H1 (cell line): ENCODE measurements around the gene CACNA2D3. TPM values are rescaled to one million over a fixed set of nuclear protein-coding genes. Genes with fewer than 3 reads are reported as not detected.

ENCODE experiments used
- CTCF ChIA-PET: fragments of 300-600 bp; sonication (Branson Sonifier 250); formaldehyde crosslinking; loops from one replicate; lab custom pipeline; 2021; ENCODE audit not compliant: partially characterized antibody; lab: Charles Lee
- POLR2A ChIA-PET: fragments of 300-600 bp; sonication (Branson Sonifier 250); formaldehyde crosslinking; loops from one replicate; lab custom pipeline; 2021; ENCODE audit warnings: inconsistent platforms; ENCODE audit not compliant: partially characterized antibody; lab: Charles Lee
- DNase-seq, 2 experiments: peaks; one replicate each; pipeline versions ENCODE4 v3.0.0 to v3.0.0-alpha.2; 2010 to 2022; ENCODE audit warnings: low spot score in 2 of 2, low read depth in 1 of 2, mixed read lengths in 1 of 2
- FAIRE-seq: peaks from 2 replicates; lab custom pipeline; 2011; peaks lifted over from hg19 to GRCh38; lab: Jason Lieb, UNC
- H2AFZ ChIP-seq: 2 replicates; pipeline ENCODE4 v1.8.1; 2012; ENCODE audit warnings: low read length, inconsistent platforms
- H2AK5ac ChIP-seq: 2 replicates; pipeline ENCODE4 v1.6.1; 2013; ENCODE audit warnings: low read depth, low read length
- H2BK120ac ChIP-seq: replicated peaks from 2 replicates; pipeline ENCODE3; 2013; ENCODE audit warnings: low read depth, low read length, inconsistent platforms
- H2BK12ac ChIP-seq: 2 replicates; pipeline ENCODE4 v1.6.1; 2013; ENCODE audit warnings: low read depth, low read length
- H2BK15ac ChIP-seq: 2 replicates; pipeline ENCODE4 v1.6.1; 2013; ENCODE audit warnings: low read length
- H2BK20ac ChIP-seq: 2 replicates; pipeline ENCODE4 v1.6.1; 2013; ENCODE audit warnings: low read length
- H2BK5ac ChIP-seq: 2 replicates; pipeline ENCODE4 v1.6.1; 2013; ENCODE audit warnings: low read depth, low read length
- H3K14ac ChIP-seq: 2 replicates; pipeline ENCODE4 v1.6.1; 2013; ENCODE audit warnings: inconsistent platforms; ENCODE audit not compliant: insufficient read length
- H3K18ac ChIP-seq: 2 replicates; pipeline ENCODE4 v1.6.1; 2013; ENCODE audit warnings: low read length; ENCODE audit errors: extremely low read depth
- H3K23ac ChIP-seq: 2 replicates; pipeline ENCODE4 v1.6.1; 2013; ENCODE audit warnings: inconsistent platforms; ENCODE audit not compliant: insufficient read length
- H3K23me2 ChIP-seq: 2 replicates; pipeline ENCODE4 v1.6.1; 2013; ENCODE audit warnings: low read depth, low read length
- H3K27ac ChIP-seq: 2 replicates; pipeline ENCODE4 v1.6.1; 2011; ENCODE audit warnings: low read depth, low read length, inconsistent platforms
- H3K27me3 ChIP-seq, 4 experiments: replicated peaks in 1 of 4; 1 replicate in 1 of 4; 2 replicates in 3 of 4; pipeline versions ENCODE4 v1.6.1 to v1.8.1; 2011 to 2013; ENCODE audit warnings: low read length in 3 of 4, mild to moderate bottlenecking in 3 of 4, inconsistent platforms in 2 of 4, mixed read lengths in 2 of 4, moderate library complexity in 1 of 4; ENCODE audit not compliant: control insufficient read depth in 3 of 4, insufficient read depth in 3 of 4; ENCODE audit errors: extremely low read depth in 1 of 4
- H3K36me3 ChIP-seq, 4 experiments: 2 replicates each; pipeline versions ENCODE4 v1.6.1 to v1.8.1; 2011 to 2013; ENCODE audit warnings: mild to moderate bottlenecking in 4 of 4, low read length in 3 of 4, moderate library complexity in 2 of 4, control low read depth in 1 of 4, inconsistent platforms in 1 of 4; ENCODE audit not compliant: insufficient read depth in 4 of 4, control insufficient read depth in 2 of 4
- H3K4ac ChIP-seq: replicated peaks from 2 replicates; pipeline ENCODE3; 2013; ENCODE audit warnings: low read length, low read depth, mixed read lengths, inconsistent platforms; ENCODE audit not compliant: insufficient read length
- H3K4me1 ChIP-seq, 4 experiments: replicated peaks in 1 of 4; 1 replicate in 1 of 4; 2 replicates in 3 of 4; pipeline versions ENCODE4 v1.6.1 to v1.8.1; 2011 to 2013; ENCODE audit warnings: low read length in 3 of 4, inconsistent platforms in 2 of 4, mixed read lengths in 1 of 4; ENCODE audit not compliant: insufficient read depth in 4 of 4, control insufficient read depth in 3 of 4
- H3K4me2 ChIP-seq, 2 experiments: 2 replicates each; pipeline versions ENCODE4 v1.6.1 to v1.8.1; 2011 to 2013; ENCODE audit warnings: low read depth in 2 of 2, low read length in 2 of 2, control low read depth in 1 of 2, inconsistent platforms in 1 of 2, mild to moderate bottlenecking in 1 of 2; ENCODE audit not compliant: insufficient read depth in 1 of 2
- H3K4me3 ChIP-seq, 4 experiments: fragments of 200-600, 300-600 bp in 1 of 4; sonication (generic), shearing (Covaris generic), sonication (Bioruptor Twin) in 1 of 4; 2 replicates each; pipeline versions ENCODE4 v1.5.1 to v1.8.1; 2011 to 2016; ENCODE audit warnings: low read length in 4 of 4, low read depth in 3 of 4, control low read depth in 2 of 4, inconsistent platforms in 2 of 4, mild to moderate bottlenecking in 2 of 4, mixed read lengths in 1 of 4, moderate library complexity in 1 of 4; ENCODE audit not compliant: insufficient read depth in 2 of 4; ENCODE audit errors: extremely low read depth in 1 of 4
- H3K56ac ChIP-seq: replicated peaks from 2 replicates; pipeline ENCODE3; 2013; ENCODE audit warnings: low read depth, mild to moderate bottlenecking, mixed read lengths, low read length, inconsistent platforms; ENCODE audit not compliant: insufficient read length
- H3K79me1 ChIP-seq: 2 replicates; pipeline ENCODE4 v1.6.1; 2013; ENCODE audit warnings: low read depth, low read length, control low read depth
- H3K79me2 ChIP-seq, 2 experiments: 2 replicates each; pipeline versions ENCODE4 v1.6.1 to v1.8.1; 2012 to 2013; ENCODE audit warnings: low read length in 2 of 2, mild to moderate bottlenecking in 2 of 2, inconsistent platforms in 1 of 2; ENCODE audit not compliant: insufficient read depth in 2 of 2, control insufficient read depth in 1 of 2
- H3K9ac ChIP-seq, 4 experiments: replicated peaks in 1 of 4; 1 replicate in 1 of 4; 2 replicates in 3 of 4; pipeline versions ENCODE4 v1.6.1 to v1.8.1; 2011 to 2013; ENCODE audit warnings: low read depth in 3 of 4, low read length in 3 of 4, control low read depth in 2 of 4, mild to moderate bottlenecking in 2 of 4, moderate library complexity in 2 of 4, inconsistent platforms in 1 of 4; ENCODE audit errors: extremely low read depth in 1 of 4
- H3K9me3 ChIP-seq, 2 experiments: 2 replicates each; pipeline versions ENCODE4 v1.6.1 to v1.8.1; 2012 to 2013; ENCODE audit warnings: mild to moderate bottlenecking in 2 of 2, moderate library complexity in 2 of 2, control low read depth in 1 of 2, inconsistent platforms in 1 of 2, low read depth in 1 of 2, low read length in 1 of 2, mixed read lengths in 1 of 2; ENCODE audit not compliant: insufficient read depth in 2 of 2
- H4K20me1 ChIP-seq, 2 experiments: replicated peaks in 1 of 2; 2 replicates each; pipeline versions ENCODE3 to v1.8.1; 2011 to 2013; ENCODE audit warnings: inconsistent platforms in 2 of 2, low read length in 2 of 2, mild to moderate bottlenecking in 1 of 2; ENCODE audit not compliant: insufficient read depth in 2 of 2, control insufficient read depth in 1 of 2
- H4K5ac ChIP-seq: 2 replicates; pipeline ENCODE4 v1.6.1; 2013; ENCODE audit warnings: low read length, low read depth, mixed read lengths, inconsistent platforms; ENCODE audit not compliant: insufficient read length
- H4K8ac ChIP-seq: 2 replicates; pipeline ENCODE4 v1.8.0; 2013; ENCODE audit warnings: mild to moderate bottlenecking, moderate library complexity, low read length, inconsistent platforms; ENCODE audit not compliant: insufficient read depth; ENCODE audit errors: extremely low read depth
- H4K91ac ChIP-seq: replicated peaks from 2 replicates; pipeline ENCODE3; 2013; ENCODE audit warnings: low read length, mixed read lengths, inconsistent platforms; ENCODE audit not compliant: insufficient read length
- ASH2L ChIP-seq: fragments of 200-600, 300-600 bp; sonication (generic); IDR thresholded peaks from one replicate; pipeline ENCODE4 v1.7.1; 2017; ENCODE audit warnings: low read length
- CEBPB ChIP-seq: IDR thresholded peaks from 2 replicates; pipeline ENCODE4 v1.6.1; 2012; ENCODE audit warnings: low read depth, low read length
- CHD1 ChIP-seq: IDR thresholded peaks from 2 replicates; pipeline ENCODE4 v1.6.1; 2012; ENCODE audit warnings: low read depth, low read length, improper control_type of control experiment
- CHD2 ChIP-seq: IDR thresholded peaks from 2 replicates; pipeline ENCODE4 v1.6.1; 2012; ENCODE audit warnings: low read length, improper control_type of control experiment
- CTBP2 ChIP-seq: IDR thresholded peaks from 2 replicates; pipeline ENCODE4 v1.7.0; 2011; ENCODE audit warnings: borderline replicate concordance, mild to moderate bottlenecking, moderate library complexity, mixed read lengths, low read length; ENCODE audit not compliant: insufficient read depth, insufficient read length
- EGR1 ChIP-seq: IDR thresholded peaks from 2 replicates; pipeline ENCODE4 v1.6.1; 2011; ENCODE audit warnings: low read depth, low read length, borderline replicate concordance
- EP300 ChIP-seq, 2 experiments: IDR thresholded peaks; 1 replicate in 1 of 2; 2 replicates in 1 of 2; pipeline ENCODE4 v1.6.1; 2011 to 2012; ENCODE audit warnings: low read depth in 2 of 2, low read length in 2 of 2, mild to moderate bottlenecking in 2 of 2, borderline replicate concordance in 1 of 2, inconsistent platforms in 1 of 2, moderate library complexity in 1 of 2
- GABPA ChIP-seq: IDR thresholded peaks from 2 replicates; pipeline ENCODE4 v1.6.1; 2011; ENCODE audit warnings: mild to moderate bottlenecking, low read length, moderate library complexity, borderline replicate concordance; ENCODE audit not compliant: insufficient read depth
- KDM5A ChIP-seq: fragments of 200-600 bp; IDR thresholded peaks from 2 replicates; pipeline ENCODE4 v1.7.1; 2012; ENCODE audit warnings: mild to moderate bottlenecking, low read length, inconsistent platforms, mixed read lengths
- NANOG ChIP-seq: IDR thresholded peaks from 2 replicates; pipeline ENCODE4 v1.6.1; 2011; ENCODE audit warnings: low read length, low read depth, mild to moderate bottlenecking, inconsistent platforms; ENCODE audit not compliant: insufficient read depth, poor library complexity, severe bottlenecking
- PHF8 ChIP-seq: fragments of 200-600 bp; sonication (generic); conservative IDR thresholded peaks from 2 replicates; pipeline ENCODE4 v1.7.1; 2012; ENCODE audit warnings: low read depth, mild to moderate bottlenecking, inconsistent platforms, low read length, moderate library complexity
- POLR2A ChIP-seq, 2 experiments: IDR thresholded peaks; 1 replicate in 1 of 2; 2 replicates in 1 of 2; pipeline ENCODE4 v1.6.1; 2011; ENCODE audit warnings: low read depth in 2 of 2, low read length in 2 of 2, mild to moderate bottlenecking in 2 of 2; ENCODE audit errors: control extremely low read depth in 1 of 2
- RBBP5 ChIP-seq: IDR thresholded peaks from 2 replicates; pipeline ENCODE4 v1.7.1; 2012; ENCODE audit warnings: low read depth, mild to moderate bottlenecking, inconsistent platforms, low read length, moderate library complexity, borderline replicate concordance
- SP4 ChIP-seq: IDR thresholded peaks from 2 replicates; pipeline ENCODE4 v1.6.1; 2012; ENCODE audit warnings: low read length, inconsistent platforms
- WGBS, 2 experiments: shearing (Covaris generic) in 1 of 2; methylation state at CpG; one replicate each; pipeline versions ENCODE4 v1.1.6 to v1.1.7; 2013 to 2015; ENCODE audit warnings: low lambda C conversion rate in 2 of 2, mixed read lengths in 2 of 2, inconsistent platforms in 1 of 2, low coverage in 1 of 2, missing lambda C conversion rate in 1 of 2; ENCODE audit not compliant: insufficient replicate concordance in 2 of 2, insufficient coverage in 1 of 2, insufficient read length in 1 of 2; ENCODE audit errors: extremely low coverage in 1 of 2, missing lambda C conversion rate in 1 of 2; 5-methylcytosine and 5-hydroxymethylcytosine counted together
- polyA plus RNA-seq, 7 experiments: library from polyadenylated mRNA; depleted of rRNA in 3 of 7; stranded (reverse) in 5 of 7; unstranded in 2 of 7; fragments of >200 nt in 5 of 7; fragments of 200-250 nt in 2 of 7; gene quantifications; 1 replicate in 5 of 7; 2 replicates in 1 of 7; 4 replicates in 1 of 7; pipeline versions ENCODE4 v1.2.1 to v1.2.3, GENCODE V29; 2011 to 2013; ENCODE audit warnings: missing spikeins in 2 of 7, mixed read lengths in 2 of 7
- total RNA-seq: library from RNA; stranded (reverse); fragmentation: NEBNext Ultra II Directional; extraction: Animal tissue kit (Norgen Biotek cat#: 25700); gene quantifications from 2 replicates; pipeline ENCODE4 v1.2.1, GENCODE V29; 2021

The CACNA2D3 gene
- total and polyA plus RNA-seq, 2 of the 8 experiments (the other 6 are each of a cell fraction or from before 2014, with no cell fraction given), result 1.5 to 1.8 TPM

GRCh38 chr3:54079314-54079713 lies 43.0 kb upstream of the CACNA2D3 start:
- no peak overlapping the region for H2BK15ac ChIP-seq
- H3K4me1 ChIP-seq, result peaks cover 2 to 18% (median 11%) of the 10 kb centered on the region in 4 experiments; a peak in 5 of 7 replicates
- H3K27ac ChIP-seq, result no peak overlapping the region
- no peak overlapping the region for H4K5ac ChIP-seq
- DNase-seq, result no peak
- H2BK12ac ChIP-seq, result 0 out of 2 replicates have a peak overlapping the region, but pooled peaks have one; percentile 62
- H3K4me3 ChIP-seq, result peak overlapping the region in 3 of 4 experiments; percentile 7 to 37 (median 25); a peak in 4 of 8 replicates
- peak overlapping the region; percentile 67; the same call in 1 of the 2 replicates for H2BK5ac ChIP-seq
- peak overlapping the region; percentile 64; the same call in 1 of the 2 replicates for H2BK20ac ChIP-seq
- no peaks in the 10 kb centered on the region for H4K20me1 ChIP-seq
- no peaks in the 10 kb centered on the region for H3K79me1 ChIP-seq
- H3K9ac ChIP-seq, result no peak overlapping the region
- peaks cover 4% of the 10 kb centered on the region; the same call in 1 of the 2 replicates for H3K23me2 ChIP-seq
- no peaks in the 10 kb centered on the region for H3K36me3 ChIP-seq
- H2AK5ac ChIP-seq, result no peak overlapping the region
- H2BK120ac ChIP-seq, result no peak overlapping the region
- peak overlapping the region; percentile 54 to 65 for H3K4me2 ChIP-seq
- CTCF ChIA-PET, result interaction anchor here (0.8 to 1.0 kb wide), 2 partner anchors 9 to 15 kb away, joined by 3 read pairs; no protein-coding TSS in a partner anchor
- no peak overlapping the region for H4K91ac ChIP-seq
- peak overlapping the region; percentile 21 for H3K18ac ChIP-seq
- peaks cover 0 to 2% (median 0%) of the 10 kb centered on the region in 4 experiments; a peak in 3 of 7 replicates for H3K27me3 ChIP-seq
- WGBS, 2 experiments, result 23% methylated on average over 4 of the region's 4 CpGs; no CpG with 5 or more reads in 1 of the 2 experiments
- no peak overlapping the region for H3K23ac ChIP-seq
- POLR2A ChIA-PET, result interaction anchor here (0.8 to 1.7 kb wide), 2 partner anchors 8 to 43 kb away, joined by 3 to 5 read pairs; partner anchors contain the start of gene CACNA2D3
- peak; percentile 36 for FAIRE-seq
- no peaks in the 10 kb centered on the region for H3K79me2 ChIP-seq
- no peaks in the 10 kb centered on the region for H3K9me3 ChIP-seq
- H3K4ac ChIP-seq, result no peak overlapping the region
- no peak overlapping the region for H3K56ac ChIP-seq
- H4K8ac ChIP-seq, result no peak overlapping the region
- H2AFZ ChIP-seq, result peak overlapping the region; percentile 66; the same call in 1 of the 2 replicates
- no peak overlapping the region for H3K14ac ChIP-seq
- TF ChIP-seq SP4, result no peak
- TF ChIP-seq POLR2A (IDR thresholded peaks at IDR 0.05; ENCODE audit: control extremely low read depth in 1 of 2, low read depth in 2 of 2, low read length in 2 of 2), result no peak
- TF ChIP-seq CEBPB, result no peak
- TF ChIP-seq CHD2, result no peak
- TF ChIP-seq GABPA, result no peak
- TF ChIP-seq CTBP2, result no peak
- TF ChIP-seq KDM5A, result no peak
- TF ChIP-seq CHD1, result no peak
- TF ChIP-seq EP300 (IDR thresholded peaks at IDR 0.05; ENCODE audit: borderline replicate concordance in 1 of 2, low read depth in 2 of 2, low read length in 2 of 2), result no peak
- TF ChIP-seq RBBP5, result no peak
- no peak for TF ChIP-seq ASH2L
- TF ChIP-seq EGR1, result no peak
- TF ChIP-seq NANOG, result no peak
- TF ChIP-seq PHF8, result no peak
